IMR-90 (cell line): ENCODE measurements around the gene ZNF133. TPM values are rescaled to one million over a fixed set of nuclear protein-coding genes. Genes with fewer than 3 reads are reported as not detected.

Experiments used
- ATAC-seq: fragments of 200-7000 bp; cut with Tn5 transposase; 2 replicates; pipeline ENCODE4 v1.9.1; 2020; ENCODE audit warnings: low read depth, mild to moderate bottlenecking, moderate library complexity
- BruUV-seq: library from RNA; stranded (reverse); fragments of 400-500 nt; replicated peaks from 2 replicates; lab custom pipeline; 2021; lab: Mats Ljungman, UMichigan
- CTCF ChIA-PET: fragments of 300-600 bp; formaldehyde crosslinking; extraction: SDS; loops from one replicate; lab custom pipeline; 2021; ENCODE audit warnings: antibody characterized with exemption; lab: Yijun Ruan, JAX
- POLR2A ChIA-PET: fragments of 300-600 bp; sonication (Branson Sonifier 250); formaldehyde crosslinking; loops from one replicate; lab custom pipeline; 2022; ENCODE audit warnings: antibody characterized with exemption; ENCODE audit not compliant: unreplicated experiment; lab: Charles Lee
- DNase-seq: peaks from one replicate; pipeline ENCODE4 v3.0.0; 2013
- H2AFZ ChIP-seq: replicated peaks from 2 replicates; pipeline ENCODE3; 2013; ENCODE audit warnings: low read length, mild to moderate bottlenecking; ENCODE audit not compliant: poor library complexity
- H2AK5ac ChIP-seq: 2 replicates; pipeline ENCODE4 v1.6.1; 2013; ENCODE audit warnings: low read depth, low read length, inconsistent platforms
- H2AK9ac ChIP-seq: replicated peaks from 2 replicates; pipeline ENCODE3; 2013; ENCODE audit warnings: mild to moderate bottlenecking, low read depth, low read length, moderate library complexity; ENCODE audit not compliant: poor library complexity
- H2BK120ac ChIP-seq: 2 replicates; pipeline ENCODE4 v1.6.1; 2013; ENCODE audit warnings: low read depth, low read length, inconsistent platforms
- H2BK15ac ChIP-seq: 3 replicates; pipeline ENCODE4 v1.6.1; 2013; ENCODE audit warnings: low read depth, low read length, inconsistent platforms
- H2BK20ac ChIP-seq: 2 replicates; pipeline ENCODE4 v1.6.1; 2013; ENCODE audit warnings: low read depth, mild to moderate bottlenecking, inconsistent platforms, low read length, moderate library complexity
- H2BK5ac ChIP-seq: 2 replicates; pipeline ENCODE4 v1.6.1; 2013; ENCODE audit warnings: mild to moderate bottlenecking, low read depth, low read length, inconsistent platforms; ENCODE audit not compliant: poor library complexity, severe bottlenecking
- H3K14ac ChIP-seq: replicated peaks from 2 replicates; pipeline ENCODE4 v1.6.1; 2013; ENCODE audit warnings: low read depth, low read length, inconsistent platforms
- H3K18ac ChIP-seq: 2 replicates; pipeline ENCODE4 v1.6.1; 2013; ENCODE audit warnings: low read depth, low read length, control low read depth
- H3K23ac ChIP-seq: 2 replicates; pipeline ENCODE4 v1.6.1; 2013; ENCODE audit warnings: low read depth, low read length, inconsistent platforms
- H3K27ac ChIP-seq: 2 replicates; pipeline ENCODE4 v1.5.1; 2013; ENCODE audit warnings: mild to moderate bottlenecking, control low read depth, low read length; ENCODE audit not compliant: insufficient read depth
- H3K27me3 ChIP-seq: 2 replicates; pipeline ENCODE4 v1.6.1; 2013; ENCODE audit warnings: low read length; ENCODE audit not compliant: control insufficient read depth, insufficient read depth
- H3K36me3 ChIP-seq: 2 replicates; pipeline ENCODE4 v1.6.1; 2013; ENCODE audit warnings: low read length, mixed read lengths; ENCODE audit not compliant: control insufficient read depth, insufficient read depth
- H3K4ac ChIP-seq: 2 replicates; pipeline ENCODE4 v1.6.1; 2013; ENCODE audit warnings: low read depth, low read length, inconsistent platforms
- H3K4me1 ChIP-seq: 2 replicates; pipeline ENCODE4 v1.6.1; 2013; ENCODE audit warnings: low read length, mixed read lengths; ENCODE audit not compliant: control insufficient read depth, insufficient read depth
- H3K4me2 ChIP-seq: 2 replicates; pipeline ENCODE4 v1.6.1; 2013; ENCODE audit warnings: low read depth, mild to moderate bottlenecking, control low read depth, low read length, moderate library complexity
- H3K4me3 ChIP-seq: 2 replicates; pipeline ENCODE4 v1.5.1; 2013; ENCODE audit warnings: low read depth, mild to moderate bottlenecking, control low read depth, low read length, moderate library complexity; ENCODE audit not compliant: insufficient read depth
- H3K56ac ChIP-seq: 2 replicates; pipeline ENCODE4 v1.6.1; 2013; ENCODE audit warnings: low read length, inconsistent platforms; ENCODE audit not compliant: insufficient read depth; ENCODE audit errors: extremely low read depth
- H3K79me1 ChIP-seq, 2 experiments: 2 replicates each; pipeline ENCODE4 v1.6.1; 2013; ENCODE audit warnings: low read length in 2 of 2, inconsistent platforms in 1 of 2, low read depth in 1 of 2
- H3K9ac ChIP-seq: 2 replicates; pipeline ENCODE4 v1.6.1; 2013; ENCODE audit warnings: low read depth, low read length, control low read depth
- H3K9me1 ChIP-seq: 2 replicates; pipeline ENCODE4 v1.6.1; 2013; ENCODE audit warnings: low read length, inconsistent platforms; ENCODE audit not compliant: insufficient read depth
- H3K9me3 ChIP-seq: 2 replicates; pipeline ENCODE4 v1.6.1; 2013; ENCODE audit warnings: low read length; ENCODE audit not compliant: control insufficient read depth, insufficient read depth
- H4K20me1 ChIP-seq: 2 replicates; pipeline ENCODE4 v1.6.1; 2013; ENCODE audit warnings: low read length, inconsistent platforms; ENCODE audit not compliant: insufficient read depth
- H4K5ac ChIP-seq: 2 replicates; pipeline ENCODE4 v1.6.1; 2013; ENCODE audit warnings: mild to moderate bottlenecking, low read depth, low read length, control low read depth
- H4K8ac ChIP-seq, 2 experiments: 2 replicates each; pipeline ENCODE4 v1.6.1; 2013; ENCODE audit warnings: low read depth in 2 of 2, low read length in 2 of 2, control low read depth in 1 of 2, inconsistent platforms in 1 of 2
- H4K91ac ChIP-seq: 2 replicates; pipeline ENCODE4 v1.6.1; 2013; ENCODE audit warnings: low read depth, low read length, inconsistent platforms; ENCODE audit not compliant: insufficient read depth
- BHLHE40 ChIP-seq: fragments of 150-350 bp; IDR thresholded peaks from 2 replicates; pipeline ENCODE4 v1.6.1; 2016; ENCODE audit warnings: mild to moderate bottlenecking, low read depth, low read length
- CEBPB ChIP-seq: IDR thresholded peaks from 2 replicates; pipeline ENCODE4 v1.6.1; 2012; ENCODE audit warnings: low read depth, low read length, improper control_type of control experiment
- CHD1 ChIP-seq: IDR thresholded peaks from 2 replicates; pipeline ENCODE4 v1.6.1; 2012; ENCODE audit warnings: low read depth, low read length, improper control_type of control experiment
- CTCF ChIP-seq: conservative IDR thresholded peaks from 2 replicates; pipeline ENCODE4 v1.5.1; 2012; ENCODE audit warnings: mild to moderate bottlenecking, low read depth, low read length, improper control_type of control experiment
- ELK1 ChIP-seq: fragments of 150-350 bp; IDR thresholded peaks from 2 replicates; pipeline ENCODE4 v1.6.1; 2016; ENCODE audit warnings: low read depth, mild to moderate bottlenecking, low read length, moderate library complexity, borderline replicate concordance
- FOS ChIP-seq: fragments of 150-350 bp; IDR thresholded peaks from 2 replicates; pipeline ENCODE4 v1.6.1; 2016; ENCODE audit warnings: low read depth, low read length
- MAFK ChIP-seq: IDR thresholded peaks from 2 replicates; pipeline ENCODE4 v1.6.1; 2012; ENCODE audit warnings: low read depth, low read length, improper control_type of control experiment
- MAZ ChIP-seq: IDR thresholded peaks from 2 replicates; pipeline ENCODE4 v1.6.1; 2012; ENCODE audit warnings: low read depth, mild to moderate bottlenecking, low read length, improper control_type of control experiment, moderate library complexity, borderline replicate concordance
- MXI1 ChIP-seq: IDR thresholded peaks from 2 replicates; pipeline ENCODE4 v1.6.1; 2012; ENCODE audit warnings: low read depth, mild to moderate bottlenecking, low read length, moderate library complexity, borderline replicate concordance
- NFE2L2 ChIP-seq: fragments of 150-350 bp; IDR thresholded peaks from 2 replicates; pipeline ENCODE4 v1.6.1; 2016; ENCODE audit warnings: low read depth, mild to moderate bottlenecking, low read length
- POLR2A ChIP-seq: IDR thresholded peaks from 2 replicates; pipeline ENCODE4 v1.6.1; 2012; ENCODE audit warnings: mild to moderate bottlenecking, low read depth, low read length
- RAD21 ChIP-seq: IDR thresholded peaks from 2 replicates; pipeline ENCODE4 v1.6.1; 2012; ENCODE audit warnings: low read length, improper control_type of control experiment
- RCOR1 ChIP-seq: IDR thresholded peaks from 2 replicates; pipeline ENCODE4 v1.6.1; 2012; ENCODE audit warnings: mild to moderate bottlenecking, low read length, improper control_type of control experiment; ENCODE audit not compliant: insufficient replicate concordance
- RFX5 ChIP-seq: IDR thresholded peaks from 2 replicates; pipeline ENCODE4 v1.8.0; 2012; ENCODE audit warnings: low read depth, mild to moderate bottlenecking, low read length, moderate library complexity
- SMC3 ChIP-seq: fragments of 150-350 bp; IDR thresholded peaks from 2 replicates; pipeline ENCODE4 v1.6.1; 2016; ENCODE audit warnings: low read depth, mild to moderate bottlenecking, antibody characterized with exemption, low read length, moderate library complexity
- USF2 ChIP-seq: fragments of 150-350 bp; IDR thresholded peaks from 2 replicates; pipeline ENCODE4 v1.6.1; 2017; ENCODE audit warnings: mild to moderate bottlenecking, antibody characterized with exemption, low read length, low read depth
- WGBS, 2 experiments: methylation state at CpG; one replicate each; pipeline versions ENCODE4 v1.1.5 to v1.1.7; 2013; ENCODE audit warnings: missing lambda C conversion rate in 2 of 2; ENCODE audit not compliant: insufficient read length in 1 of 2; ENCODE audit errors: extremely low coverage in 2 of 2; 5-methylcytosine and 5-hydroxymethylcytosine counted together
- dilution Hi-C: fragments of 300-500 bp; cut with HindIII; formaldehyde crosslinking; loops from one replicate; pipeline ENCODE4 v1.14.3; 2018; ENCODE audit warnings: low sequenced_read_pairs; ENCODE audit not compliant: unreplicated experiment
- in situ Hi-C: fragments of 300-500 bp; cut with MboI; formaldehyde crosslinking; loops from 3 replicates; pipeline ENCODE4 v1.14.3; 2019; ENCODE audit warnings: low sequenced_read_pairs, inconsistent platforms, mixed read lengths
- intact Hi-C: fragments of 100-400 bp; cut with micrococcal nuclease; formaldehyde crosslinking; loops from 2 replicates; pipeline ENCODE4 v1.10.0; 2022
- polyA plus RNA-seq, 3 experiments: library from polyadenylated mRNA; depleted of rRNA; stranded (reverse); fragments of >200 nt; gene quantifications; 2 replicates each; pipeline ENCODE4 v1.2.3, GENCODE V29; 2012; ENCODE audit warnings: low replicate concordance in 1 of 3
- total RNA-seq: library from RNA; depleted of rRNA; stranded (reverse); fragments of >200 nt; gene quantifications from 2 replicates; pipeline ENCODE4 v1.2.3, GENCODE V29; 2012

The ZNF133 gene
- total and polyA plus RNA-seq, 2 of the 4 experiments (the other 2 are of a cell fraction), result 18.3 to 33.5 TPM

GRCh38 chr20:18263723-18264122, 24.6 kb upstream of the ZNF133 start:
- WGBS, 2 experiments, result no CpG with 5 or more reads among the region's 1 CpG
- POLR2A ChIA-PET, result no interaction called here
- in situ Hi-C loops, result no loop called here

More at GRCh38 chr20:18263723-18264122, 24.6 kb upstream of the ZNF133 start:
- CTCF ChIA-PET, result no interaction called here
- no peak overlapping the region for H2AK5ac ChIP-seq
- intact Hi-C loops (no loop called here), dilution Hi-C loops (no loop called here)
- no peaks in the 10 kb centered on the region for H3K4me1 ChIP-seq
- no peak overlapping the region for H3K4me3 ChIP-seq
- no TSS peak for BruUV-seq
- H2BK120ac ChIP-seq, result no peak overlapping the region
- H2BK20ac ChIP-seq, result no peak overlapping the region
- H2BK15ac ChIP-seq, result no peak overlapping the region
- no peak overlapping the region for H4K91ac ChIP-seq
- no peak overlapping the region for H2AK9ac ChIP-seq
- no peak overlapping the region for H3K56ac ChIP-seq
- no peak overlapping the region for H3K14ac ChIP-seq
- H3K4me2 ChIP-seq, result no peak overlapping the region
- H3K4ac ChIP-seq, result no peak overlapping the region
- H3K9me1 ChIP-seq, result no peaks in the 10 kb centered on the region
- no peak overlapping the region for H2AFZ ChIP-seq
- H4K20me1 ChIP-seq, result no peaks in the 10 kb centered on the region
- H3K23ac ChIP-seq, result no peak overlapping the region
- no peak overlapping the region for H3K9ac ChIP-seq
- no peaks in the 10 kb centered on the region for H3K79me1 ChIP-seq
- ATAC-seq (no peak), DNase-seq (no peak)
- H2BK5ac ChIP-seq, result no peak overlapping the region
- peaks cover 7% of the 10 kb centered on the region for H3K27me3 ChIP-seq
- H4K5ac ChIP-seq, result no peak overlapping the region
- no peak overlapping the region for H4K8ac ChIP-seq
- H3K18ac ChIP-seq, result no peak overlapping the region
- no peaks in the 10 kb centered on the region for H3K36me3 ChIP-seq
- H3K9me3 ChIP-seq, result no peaks in the 10 kb centered on the region
- H3K27ac ChIP-seq, result no peak overlapping the region
- TF ChIP-seq POLR2A (no peak), CEBPB (no peak), CHD1 (no peak), RFX5 (no peak), BHLHE40 (no peak), SMC3 (no peak), FOS (no peak), NFE2L2 (no peak), CTCF (no peak), MAFK (no peak), ELK1 (no peak), MXI1 (no peak), RCOR1 (no peak), RAD21 (no peak), USF2 (no peak), MAZ (no peak)
